Measurements from ENCODE around the gene CKAP5.

CKAP5 gene

DNA sequence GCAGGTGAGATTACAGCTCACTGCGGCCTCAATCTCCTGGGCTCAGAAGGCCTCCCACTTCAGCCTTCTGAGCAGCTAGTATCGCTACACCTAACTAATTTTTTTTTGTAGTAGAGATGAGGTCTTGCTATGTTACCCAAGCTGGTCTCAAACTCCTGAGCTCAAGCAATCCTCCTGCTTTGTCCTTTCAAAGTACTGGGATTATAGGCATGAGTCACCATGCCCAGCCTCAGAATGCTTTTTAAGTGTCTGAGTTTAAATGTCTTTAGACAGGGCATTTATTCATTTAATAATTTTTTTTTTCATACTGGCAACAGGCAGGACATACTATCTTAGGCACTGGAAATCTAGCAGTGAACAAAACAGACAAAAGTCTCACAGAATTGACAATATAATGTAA is 44.6 kb upstream of the CKAP5 start:
- Histone ChIP-seq H3K9me3 (ENCODE audit: control insufficient read depth, insufficient read depth, low read length) (no peaks in the 10 kb centered on the region), H3F3A (ENCODE audit: control insufficient read depth, insufficient read depth) (no peaks in the 10 kb centered on the region), H3K36me3 (ENCODE audit: control insufficient read depth, low read length) (peaks cover 13% of the 10 kb centered on the region; the same call in 1 of the 2 replicates), H3K4me1 (ENCODE audit: control insufficient read depth, low read length) (no peaks in the 10 kb centered on the region), H3K27me3 (ENCODE audit: control insufficient read depth, low read length) (no peaks in the 10 kb centered on the region), H4K20me1 (ENCODE audit: control insufficient read depth, insufficient read depth, low read depth, low read length) (no peaks in the 10 kb centered on the region), H3K4me2 (ENCODE audit: low read length) (no peak overlapping the region), H3K79me2 (ENCODE audit: control insufficient read depth, low read length) (no peaks in the 10 kb centered on the region), H3K4me3 (ENCODE audit: low read length) (no peak overlapping the region), H3K9me2 (replicated peaks; ENCODE audit: control insufficient read depth, low read length) (no peaks in the 10 kb centered on the region), H3K27ac (ENCODE audit: low read depth, low read length) (no peak overlapping the region)
- TF ChIP-seq, protein P1, sequence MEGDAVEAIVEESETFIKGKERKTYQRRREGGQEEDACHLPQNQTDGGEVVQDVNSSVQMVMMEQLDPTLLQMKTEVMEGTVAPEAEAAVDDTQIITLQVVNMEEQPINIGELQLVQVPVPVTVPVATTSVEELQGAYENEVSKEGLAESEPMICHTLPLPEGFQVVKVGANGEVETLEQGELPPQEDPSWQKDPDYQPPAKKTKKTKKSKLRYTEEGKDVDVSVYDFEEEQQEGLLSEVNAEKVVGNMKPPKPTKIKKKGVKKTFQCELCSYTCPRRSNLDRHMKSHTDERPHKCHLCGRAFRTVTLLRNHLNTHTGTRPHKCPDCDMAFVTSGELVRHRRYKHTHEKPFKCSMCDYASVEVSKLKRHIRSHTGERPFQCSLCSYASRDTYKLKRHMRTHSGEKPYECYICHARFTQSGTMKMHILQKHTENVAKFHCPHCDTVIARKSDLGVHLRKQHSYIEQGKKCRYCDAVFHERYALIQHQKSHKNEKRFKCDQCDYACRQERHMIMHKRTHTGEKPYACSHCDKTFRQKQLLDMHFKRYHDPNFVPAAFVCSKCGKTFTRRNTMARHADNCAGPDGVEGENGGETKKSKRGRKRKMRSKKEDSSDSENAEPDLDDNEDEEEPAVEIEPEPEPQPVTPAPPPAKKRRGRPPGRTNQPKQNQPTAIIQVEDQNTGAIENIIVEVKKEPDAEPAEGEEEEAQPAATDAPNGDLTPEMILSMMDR (IDR thresholded peaks at IDR 0.05; ENCODE audit: low read depth, low read length, poor library complexity, severe bottlenecking), result no peak
- TF ChIP-seq EZH2phosphoT487 (IDR thresholded peaks at IDR 0.05; ENCODE audit: borderline replicate concordance, low read length), result no peak

DNA sequence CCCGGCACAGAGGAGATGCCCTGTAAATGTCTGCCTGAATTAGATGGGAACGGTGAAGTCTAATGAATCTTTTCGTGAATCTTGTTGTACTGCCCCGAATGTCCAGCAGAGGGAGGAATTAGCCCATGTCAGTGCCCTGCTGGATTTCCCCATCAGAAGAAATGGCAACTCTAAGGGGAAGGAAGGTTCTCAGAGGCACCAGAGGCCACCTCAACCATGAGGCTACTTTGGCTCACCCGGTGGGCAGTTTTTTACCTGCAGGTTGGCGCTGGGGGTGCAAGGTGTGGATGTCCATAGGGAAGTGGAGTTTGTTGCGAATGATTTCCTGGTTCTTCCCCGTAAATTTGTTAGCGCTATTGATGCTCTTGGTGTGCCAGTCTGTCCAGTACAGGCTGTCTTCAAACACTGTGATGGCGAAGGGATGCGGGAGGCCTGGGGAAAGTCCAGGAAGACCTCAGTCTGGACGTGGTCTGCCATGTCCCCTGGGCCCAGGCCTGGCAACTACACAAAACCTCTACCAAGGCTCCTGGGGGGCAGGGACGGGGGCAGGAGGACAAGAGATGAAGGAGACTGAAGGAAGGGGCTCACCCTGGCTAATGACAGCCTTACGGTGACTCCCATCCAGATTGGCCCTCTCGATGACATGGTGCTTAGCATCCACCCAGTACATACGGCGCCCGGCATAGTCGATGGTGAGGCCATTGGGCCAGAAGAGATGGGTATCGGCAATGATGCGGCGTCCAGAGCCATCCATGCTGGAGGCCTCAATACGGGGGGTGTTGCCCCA is 43.8 kb upstream of the CKAP5 start:
- Histone ChIP-seq H3K9me3 (ENCODE audit: control insufficient read depth, insufficient read depth, low read length) (no peaks in the 10 kb centered on the region), H3K79me2 (ENCODE audit: control insufficient read depth, low read length) (no peaks in the 10 kb centered on the region), H3K4me2 (ENCODE audit: low read length) (no peak overlapping the region), H3K4me3 (ENCODE audit: low read length) (no peak overlapping the region), H3K27me3 (ENCODE audit: control insufficient read depth, low read length) (no peaks in the 10 kb centered on the region), H3F3A (ENCODE audit: control insufficient read depth, insufficient read depth) (no peaks in the 10 kb centered on the region), H4K20me1 (ENCODE audit: control insufficient read depth, insufficient read depth, low read depth, low read length) (no peaks in the 10 kb centered on the region), H3K27ac (ENCODE audit: low read depth, low read length) (no peak overlapping the region), H3K36me3 (ENCODE audit: control insufficient read depth, low read length) (peaks cover 13% of the 10 kb centered on the region; the same call in 1 of the 2 replicates), H3K9me2 (replicated peaks; ENCODE audit: control insufficient read depth, low read length) (no peaks in the 10 kb centered on the region), H3K4me1 (ENCODE audit: control insufficient read depth, low read length) (no peaks in the 10 kb centered on the region)
- TF ChIP-seq, protein P1 (IDR thresholded peaks at IDR 0.05; ENCODE audit: low read depth, low read length, poor library complexity, severe bottlenecking), result peak; percentile 79
- TF ChIP-seq EZH2phosphoT487 (IDR thresholded peaks at IDR 0.05; ENCODE audit: borderline replicate concordance, low read length), result no peak

DNA sequence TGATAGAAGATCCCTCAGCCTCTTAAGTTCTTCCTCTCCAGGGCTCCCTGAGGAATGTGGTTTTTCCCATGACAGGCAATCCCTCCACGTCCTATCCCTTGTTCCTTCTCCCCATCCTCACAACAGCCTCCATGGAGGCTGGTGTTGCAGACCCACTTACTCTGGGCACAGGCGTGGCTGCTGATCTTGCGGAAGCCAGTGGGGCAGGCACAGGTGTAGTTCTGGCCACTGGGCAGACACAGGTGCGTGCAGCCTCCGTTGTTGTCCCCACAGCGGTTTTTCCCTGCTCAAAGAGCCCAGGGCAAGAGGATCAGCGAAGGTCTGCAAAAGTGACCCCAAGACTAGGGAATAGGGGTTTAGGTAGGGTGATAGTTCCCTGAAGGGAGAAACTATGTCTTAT is 43.2 kb upstream of the CKAP5 start:
- Histone ChIP-seq H3K9me3 (ENCODE audit: control insufficient read depth, insufficient read depth, low read length) (no peaks in the 10 kb centered on the region), H3K9me2 (replicated peaks; ENCODE audit: control insufficient read depth, low read length) (no peaks in the 10 kb centered on the region), H3K27me3 (ENCODE audit: control insufficient read depth, low read length) (no peaks in the 10 kb centered on the region), H3K4me2 (ENCODE audit: low read length) (no peak overlapping the region), H3F3A (ENCODE audit: control insufficient read depth, insufficient read depth) (no peaks in the 10 kb centered on the region), H4K20me1 (ENCODE audit: control insufficient read depth, insufficient read depth, low read depth, low read length) (no peaks in the 10 kb centered on the region), H3K4me3 (ENCODE audit: low read length) (no peak overlapping the region), H3K79me2 (ENCODE audit: control insufficient read depth, low read length) (no peaks in the 10 kb centered on the region), H3K4me1 (ENCODE audit: control insufficient read depth, low read length) (no peaks in the 10 kb centered on the region), H3K36me3 (ENCODE audit: control insufficient read depth, low read length) (peaks cover 11% of the 10 kb centered on the region; the same call in 1 of the 2 replicates), H3K27ac (ENCODE audit: low read depth, low read length) (no peak overlapping the region)
- no peak for TF ChIP-seq EZH2phosphoT487 (IDR thresholded peaks at IDR 0.05; ENCODE audit: borderline replicate concordance, low read length)
- TF ChIP-seq, protein P1 (IDR thresholded peaks at IDR 0.05; ENCODE audit: low read depth, low read length, poor library complexity, severe bottlenecking), result no peak

Data from DOHH2 (cell line).